ENCODE results near the gene SLC37A4. TPM values are rescaled to one million over a fixed set of nuclear protein-coding genes. Genes with fewer than 3 reads are reported as not detected.

The SLC37A4 gene
- total and polyA plus RNA-seq, 2 donors (not counting 3 experiments of a cell fraction or from before 2014, with no cell fraction given), result 21.5 to 36.5 TPM

- Histone ChIP-seq H4K20me1 (replicated peaks; ENCODE audit: control insufficient read depth, extremely low read depth, insufficient read depth, low read length) (no peaks in the 10 kb centered on the region), H3K27me3 (ENCODE audit: control insufficient read depth in 2 of 2, insufficient read depth in 2 of 2, low read length in 2 of 2) (no peaks in the 10 kb centered on the region), H3K4me1 (ENCODE audit: control insufficient read depth, extremely low read depth, insufficient read depth, low read length) (peaks cover 16% of the 10 kb centered on the region), H3K27ac (ENCODE audit: insufficient read depth, low read depth, low read length) (no peak overlapping the region), H3K4me2 (ENCODE audit: insufficient read depth, low read length) (no peak overlapping the region), H3K9me3 (replicated peaks; ENCODE audit: control insufficient read depth, insufficient read depth, low read length) (no peaks in the 10 kb centered on the region), H3K36me3 (ENCODE audit: control insufficient read depth in 2 of 2, extremely low read depth in 1 of 2, insufficient read depth in 2 of 2, low read length in 2 of 2) (peaks cover 19 to 21% of the 10 kb centered on the region in 2 experiments), H3K9ac (replicated peaks; ENCODE audit: extremely low read depth, insufficient read depth, low read length) (no peak overlapping the region), H3K79me2 (ENCODE audit: control insufficient read depth, insufficient read depth, low read length) (peaks cover 39% of the 10 kb centered on the region), H3K9me1 (replicated peaks; ENCODE audit: control insufficient read depth, extremely low read depth, insufficient read depth, low read length) (no peaks in the 10 kb centered on the region), H2AFZ (ENCODE audit: low read depth, low read length) (no peak overlapping the region), H3K4me3 (replicated peaks in 1 of 3; ENCODE audit: insufficient read depth in 1 of 3, low read depth in 1 of 3, low read length in 3 of 3) (no peak overlapping the region)
- dilution Hi-C loops (cut with MboI; ENCODE audit: extremely low pct_ligation_motif_present, low sequenced_read_pairs) (no loop called here), intact Hi-C loops (cut with micrococcal nuclease) (loop anchor here (5.0 kb wide), 1 partner anchor 88 kb away; the partner anchor contains the start of gene BCL9L)
- no TSS peak for BruUV-seq (replicated peaks)
- ChIA-PET POLR2A (interaction anchor here (0.6 kb wide), 1 partner anchor 19 kb away, joined by 3 read pairs; no protein-coding TSS in a partner anchor), CTCF (interaction anchor here (1.0 to 1.5 kb wide), 3 partner anchors 12 to 87 kb away, joined by 3 to 4 read pairs (median 4); partner anchors contain the start of gene CENATAC)
- FAIRE-seq, result no peak
- DNase-seq (ENCODE audit: low read depth, low spot score), result no peak
- TF ChIP-seq CTCF (IDR thresholded peaks at IDR 0.05; ENCODE audit: extremely low read depth in 1 of 2, insufficient read depth in 1 of 2, low read depth in 1 of 2, low read length in 2 of 2) (no peak), JUN (IDR thresholded peaks at IDR 0.05; ENCODE audit: borderline replicate concordance, insufficient read depth, insufficient read length, low read depth) (no peak), GATA2 (IDR thresholded peaks at IDR 0.05; ENCODE audit: insufficient read depth, insufficient read length, low read depth, low read length) (no peak), POLR2A (IDR thresholded peaks at IDR 0.05; ENCODE audit: low read depth, low read length) (no peak), MYC (IDR thresholded peaks at IDR 0.05; ENCODE audit: low read depth, low read length) (no peak), FOS (IDR thresholded peaks at IDR 0.05; ENCODE audit: borderline replicate concordance, insufficient read depth, low read length) (no peak), MAX (IDR thresholded peaks at IDR 0.05; ENCODE audit: insufficient read depth, insufficient read length) (no peak), POLR2AphosphoS5 (IDR thresholded peaks at IDR 0.05; ENCODE audit: insufficient read depth, low read depth, low read length) (no peak), EZH2 (IDR thresholded peaks at IDR 0.05; ENCODE audit: borderline replicate concordance, low read depth, low read length, severe bottlenecking) (no peak)
These were observed 15.5 kb downstream of the SLC37A4 start for GRCh38 chr11:119015054-119015611.

Data from endothelial cell of umbilical vein (primary cell).